Endothelial cell of umbilical vein (primary cell): ENCODE measurements around the gene ATP2B2. TPM values are rescaled to one million over a fixed set of nuclear protein-coding genes. Genes with fewer than 3 reads are reported as not detected.

Experiments
- BruUV-seq: library from RNA; stranded (reverse); fragments of 400-500 nt; replicated peaks from 2 replicates; lab custom pipeline; 2021; lab: Mats Ljungman, UMichigan
- CTCF ChIA-PET: fragments of 300-600, 350-600 bp; sonication (Branson Sonifier 250); formaldehyde crosslinking; loops from one replicate; lab custom pipeline; 2021; ENCODE audit warnings: antibody characterized with exemption, inconsistent platforms; lab: Charles Lee
- POLR2A ChIA-PET: fragments of 300-600, 350-600 bp; sonication (Branson Sonifier 250); formaldehyde crosslinking; loops from one replicate; lab custom pipeline; 2021; ENCODE audit warnings: antibody characterized with exemption, inconsistent platforms; lab: Charles Lee
- DNase-seq: peaks from one replicate; pipeline ENCODE4 v3.0.0-alpha.2; 2011; ENCODE audit warnings: low read depth, low spot score
- FAIRE-seq: peaks from 2 replicates; lab custom pipeline; 2011; peaks lifted over from hg19 to GRCh38; lab: Jason Lieb, UNC
- H2AFZ ChIP-seq: 2 replicates; pipeline ENCODE4 v1.6.0; 2012; ENCODE audit warnings: low read depth, low read length, control low read depth, inconsistent platforms
- H3K27ac ChIP-seq: 2 replicates; pipeline ENCODE4 v1.5.1; 2011; ENCODE audit warnings: low read depth, mild to moderate bottlenecking, control low read depth, low read length, moderate library complexity; ENCODE audit not compliant: insufficient read depth
- H3K27me3 ChIP-seq, 2 experiments: 2 replicates each; pipeline versions ENCODE4 v1.6.0 to v1.6.1; 2011; ENCODE audit warnings: low read length in 2 of 2, mixed read lengths in 1 of 2; ENCODE audit not compliant: control insufficient read depth in 2 of 2, insufficient read depth in 2 of 2
- H3K36me3 ChIP-seq, 2 experiments: 2 replicates in 1 of 2; 3 replicates in 1 of 2; pipeline ENCODE4 v1.5.1; 2011; ENCODE audit warnings: low read length in 2 of 2, mild to moderate bottlenecking in 1 of 2, moderate library complexity in 1 of 2; ENCODE audit not compliant: control insufficient read depth in 2 of 2, insufficient read depth in 2 of 2; ENCODE audit errors: extremely low read depth in 1 of 2
- H3K4me1 ChIP-seq: 3 replicates; pipeline ENCODE4 v1.5.1; 2011; ENCODE audit warnings: mild to moderate bottlenecking, low read length; ENCODE audit not compliant: control insufficient read depth, insufficient read depth; ENCODE audit errors: extremely low read depth
- H3K4me2 ChIP-seq: 2 replicates; pipeline ENCODE4 v1.6.1; 2011; ENCODE audit warnings: low read length, control low read depth, mixed read lengths; ENCODE audit not compliant: insufficient read depth
- H3K4me3 ChIP-seq, 3 experiments: fragments of 200-600 bp in 1 of 3; sonication (generic), shearing (Covaris generic) in 1 of 3; replicated peaks in 1 of 3; 2 replicates each; pipeline ENCODE4 v1.5.1; 2011 to 2016; ENCODE audit warnings: control low read depth in 3 of 3, low read length in 3 of 3, mild to moderate bottlenecking in 2 of 3, inconsistent platforms in 1 of 3, low read depth in 1 of 3, moderate library complexity in 1 of 3; ENCODE audit not compliant: insufficient read depth in 1 of 3
- H3K79me2 ChIP-seq: 2 replicates; pipeline ENCODE4 v1.6.0; 2012; ENCODE audit warnings: low read length, inconsistent platforms; ENCODE audit not compliant: control insufficient read depth, insufficient read depth
- H3K9ac ChIP-seq: replicated peaks from 2 replicates; pipeline ENCODE3; 2011; ENCODE audit warnings: low read length, control low read depth; ENCODE audit not compliant: insufficient read depth; ENCODE audit errors: extremely low read depth
- H3K9me1 ChIP-seq: replicated peaks from 3 replicates; pipeline ENCODE4 v1.6.0; 2011; ENCODE audit warnings: mild to moderate bottlenecking, low read length; ENCODE audit not compliant: control insufficient read depth, insufficient read depth; ENCODE audit errors: extremely low read depth
- H3K9me3 ChIP-seq: replicated peaks from 2 replicates; pipeline ENCODE4 v1.5.1; 2012; ENCODE audit warnings: low read length, inconsistent platforms; ENCODE audit not compliant: control insufficient read depth, insufficient read depth
- H4K20me1 ChIP-seq: replicated peaks from 2 replicates; pipeline ENCODE3; 2011; ENCODE audit warnings: mild to moderate bottlenecking, low read length; ENCODE audit not compliant: control insufficient read depth, insufficient read depth; ENCODE audit errors: extremely low read depth
- CTCF ChIP-seq, 2 donors: IDR thresholded peaks; 1 replicate in 1 of 2; 2 replicates in 1 of 2; pipeline ENCODE4 v1.5.1; 2011; ENCODE audit warnings: low read length in 2 of 2, mild to moderate bottlenecking in 2 of 2, moderate library complexity in 2 of 2, control low read depth in 1 of 2, inconsistent platforms in 1 of 2, low read depth in 1 of 2; ENCODE audit not compliant: insufficient read depth in 1 of 2; ENCODE audit errors: extremely low read depth in 1 of 2
- EZH2 ChIP-seq: IDR thresholded peaks from 2 replicates; pipeline ENCODE4 v1.6.1; 2012; ENCODE audit warnings: borderline replicate concordance, low read depth, mild to moderate bottlenecking, moderate library complexity, low read length, inconsistent platforms; ENCODE audit not compliant: severe bottlenecking
- FOS ChIP-seq: IDR thresholded peaks from 2 replicates; pipeline ENCODE4 v1.6.1; 2011; ENCODE audit warnings: mild to moderate bottlenecking, low read length, moderate library complexity, borderline replicate concordance; ENCODE audit not compliant: insufficient read depth
- GATA2 ChIP-seq: IDR thresholded peaks from 2 replicates; pipeline ENCODE4 v1.7.0; 2011; ENCODE audit warnings: low read depth, mild to moderate bottlenecking, moderate library complexity, mixed read lengths, low read length; ENCODE audit not compliant: insufficient read length, insufficient read depth
- JUN ChIP-seq: IDR thresholded peaks from 2 replicates; pipeline ENCODE4 v1.6.1; 2011; ENCODE audit warnings: borderline replicate concordance, low read depth; ENCODE audit not compliant: insufficient read length, insufficient read depth
- MAX ChIP-seq: IDR thresholded peaks from 2 replicates; pipeline ENCODE4 v1.6.1; 2011; ENCODE audit not compliant: insufficient read depth, insufficient read length
- MYC ChIP-seq: IDR thresholded peaks from one replicate; pipeline ENCODE4 v1.6.1; 2011; ENCODE audit warnings: mild to moderate bottlenecking, low read depth, low read length
- POLR2A ChIP-seq: IDR thresholded peaks from 2 replicates; pipeline ENCODE4 v1.6.1; 2012; ENCODE audit warnings: low read depth, mild to moderate bottlenecking, control low read depth, low read length
- POLR2AphosphoS5 ChIP-seq: IDR thresholded peaks from 2 replicates; pipeline ENCODE4 v1.6.1; 2012; ENCODE audit warnings: low read depth, mild to moderate bottlenecking, control low read depth, low read length, moderate library complexity; ENCODE audit not compliant: insufficient read depth
- dilution Hi-C: fragments of 300-500 bp; cut with MboI; formaldehyde crosslinking; loops from one replicate; pipeline ENCODE4 v1.15.0; 2019; ENCODE audit warnings: low sequenced_read_pairs; ENCODE audit not compliant: extremely low pct_ligation_motif_present
- intact Hi-C: fragments of 100-400 bp; cut with micrococcal nuclease; formaldehyde crosslinking; loops from one replicate; pipeline ENCODE4 v1.10.0; 2022
- polyA plus RNA-seq, 4 experiments: library from polyadenylated mRNA; depleted of rRNA in 3 of 4; stranded (reverse) in 3 of 4; unstranded in 1 of 4; fragments of >200 nt; gene quantifications; 2 replicates each; pipeline versions ENCODE4 v1.2.1 to v1.2.3, GENCODE V29; 2011 to 2012; ENCODE audit warnings: missing spikeins in 1 of 4
- total RNA-seq: library from RNA; stranded (reverse); gene quantifications from 2 replicates; pipeline ENCODE4 v1.2.3, GENCODE V29; 2021

ATP2B2 gene
- total and polyA plus RNA-seq, 2 donors (not counting 3 experiments of a cell fraction or from before 2014, with no cell fraction given): not detected

GRCh38 chr3:10434938-10435336, 70.4 kb downstream of the ATP2B2 start:
- dilution Hi-C loops: no loop called here
- peaks cover 4% of the 10 kb centered on the region for H3K4me1 ChIP-seq
- H3K27ac ChIP-seq: no peak overlapping the region
- ChIA-PET CTCF (no interaction called here), POLR2A (no interaction called here)
- no peaks in the 10 kb centered on the region for H3K9me3 ChIP-seq
- H4K20me1 ChIP-seq: no peaks in the 10 kb centered on the region
- H3K36me3 ChIP-seq: no peaks in the 10 kb centered on the region
- FAIRE-seq (no peak), DNase-seq (no peak)
- no peak overlapping the region for H3K4me3 ChIP-seq
- BruUV-seq: no TSS peak
- TF ChIP-seq GATA2: no peak
- no peak for TF ChIP-seq CTCF (IDR thresholded peaks at IDR 0.05; ENCODE audit: extremely low read depth in 1 of 2, insufficient read depth in 1 of 2, low read depth in 1 of 2, low read length in 2 of 2)
- H3K9ac ChIP-seq: no peak overlapping the region
- no peak overlapping the region for H2AFZ ChIP-seq
- H3K4me2 ChIP-seq: no peak overlapping the region
- H3K27me3 ChIP-seq: no peaks in the 10 kb centered on the region
- no peaks in the 10 kb centered on the region for H3K9me1 ChIP-seq
- intact Hi-C loops: no loop called here
- H3K79me2 ChIP-seq: no peaks in the 10 kb centered on the region

- no peak for DNase-seq
- no peaks in the 10 kb centered on the region for H3K79me2 ChIP-seq
- H2AFZ ChIP-seq: no peak overlapping the region
- CTCF ChIA-PET: interaction anchor here (1.0 to 1.4 kb wide), 2 partner anchors 10 to 305 kb away, joined by 3 read pairs; no protein-coding TSS in a partner anchor
- no peak for FAIRE-seq
- H4K20me1 ChIP-seq: no peaks in the 10 kb centered on the region
- intact Hi-C loops: no loop called here
- H3K9me3 ChIP-seq: no peaks in the 10 kb centered on the region
- TF ChIP-seq MAX: no peak
- no peak for TF ChIP-seq GATA2
- TF ChIP-seq JUN: no peak
- no peak for TF ChIP-seq FOS
- TF ChIP-seq POLR2A: no peak
- no peak for TF ChIP-seq CTCF (IDR thresholded peaks at IDR 0.05; ENCODE audit: extremely low read depth in 1 of 2, insufficient read depth in 1 of 2, low read depth in 1 of 2, low read length in 2 of 2)
- no peak for TF ChIP-seq POLR2AphosphoS5
- TF ChIP-seq EZH2: no peak
- TF ChIP-seq MYC: no peak
- no peaks in the 10 kb centered on the region for H3K36me3 ChIP-seq
- no peak overlapping the region for H3K4me3 ChIP-seq
- peaks cover 4% of the 10 kb centered on the region for H3K4me1 ChIP-seq
- H3K27me3 ChIP-seq: no peaks in the 10 kb centered on the region
- dilution Hi-C loops: no loop called here
- H3K9me1 ChIP-seq: no peaks in the 10 kb centered on the region
- H3K4me2 ChIP-seq: no peak overlapping the region
- no peak overlapping the region for H3K9ac ChIP-seq
- H3K27ac ChIP-seq: no peak overlapping the region
- no TSS peak for BruUV-seq
- POLR2A ChIA-PET: no interaction called here
Measured at GRCh38 chr3:10434144-10434937, 71.0 kb downstream of the ATP2B2 start.
